HG03139 (cell line): Measurements from ENCODE around the gene PTPRO.

ENCODE experiments used
- ATAC-seq: cut with Tn5 transposase; IDR thresholded peaks from one replicate; pipeline ENCODE4 v1.9.1; 2021; ENCODE audit not compliant: unreplicated experiment

Gene PTPRO

DNA sequence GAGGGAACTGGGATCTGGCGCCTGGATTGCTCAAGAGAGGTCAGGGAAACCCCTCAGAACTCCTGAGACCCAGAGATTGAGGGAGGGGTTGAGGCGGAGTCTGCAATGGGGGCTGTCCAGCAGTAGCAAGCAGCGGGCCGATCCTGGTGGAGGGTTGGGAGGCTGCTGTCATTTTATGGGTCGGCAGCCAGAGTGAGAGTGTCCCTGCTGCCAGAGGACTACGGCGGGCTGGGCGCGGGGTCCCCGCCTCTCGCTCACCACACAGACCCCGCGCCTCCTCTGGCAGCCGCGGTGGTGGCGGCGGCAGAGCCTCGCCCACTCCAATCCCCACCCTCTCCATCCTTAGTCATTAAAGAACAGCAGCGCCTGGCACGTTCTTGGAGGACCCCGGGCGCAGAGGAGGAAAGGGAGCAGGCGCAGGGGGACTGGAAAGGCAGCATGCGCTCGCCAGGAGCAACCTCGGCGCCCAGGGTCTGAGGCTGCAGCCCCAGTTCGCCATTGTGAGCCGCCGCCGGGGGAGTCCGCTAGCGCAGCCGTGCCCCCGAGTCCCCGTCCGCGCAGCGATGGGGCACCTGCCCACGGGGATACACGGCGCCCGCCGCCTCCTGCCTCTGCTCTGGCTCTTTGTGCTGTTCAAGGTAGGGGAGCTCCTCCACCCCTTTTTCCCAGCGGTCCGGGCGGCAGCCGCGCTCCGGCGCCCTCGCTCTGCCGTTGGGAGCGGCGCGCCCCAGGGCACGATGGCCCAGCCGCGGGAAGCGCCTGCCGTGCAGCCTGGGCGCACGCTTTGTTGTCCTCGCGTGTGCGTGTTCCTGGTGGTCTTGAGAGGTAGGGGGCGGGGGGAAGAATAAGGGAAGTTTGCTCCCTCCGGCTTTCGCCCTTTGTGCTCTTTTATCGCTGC is at the start of gene PTPRO:
Gene PTPRO (plus strand): TSS at position 345 of the 898 bp plus-strand sequence.
- no peak for ATAC-seq

DNA sequence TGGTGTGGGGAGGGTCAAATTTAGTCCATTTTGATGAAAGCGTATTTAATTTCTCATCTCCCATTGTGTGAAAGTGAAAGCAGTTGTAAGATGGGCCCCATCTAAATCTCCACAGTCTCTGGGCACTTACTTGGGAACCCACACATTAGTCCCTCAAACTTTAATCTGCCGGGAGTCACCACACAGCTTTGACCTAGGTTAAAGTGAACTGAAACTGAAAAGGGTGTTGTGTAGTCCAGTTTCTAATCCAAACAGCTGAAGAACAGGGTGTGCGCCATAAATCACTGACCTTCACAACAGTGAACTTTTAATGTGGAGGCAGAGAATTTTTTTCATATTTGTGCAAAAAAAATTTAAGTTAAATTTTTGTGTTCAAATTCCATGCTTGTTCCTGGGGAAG is 48.4 kb upstream of the PTPRO start:
- no peak for ATAC-seq

DNA sequence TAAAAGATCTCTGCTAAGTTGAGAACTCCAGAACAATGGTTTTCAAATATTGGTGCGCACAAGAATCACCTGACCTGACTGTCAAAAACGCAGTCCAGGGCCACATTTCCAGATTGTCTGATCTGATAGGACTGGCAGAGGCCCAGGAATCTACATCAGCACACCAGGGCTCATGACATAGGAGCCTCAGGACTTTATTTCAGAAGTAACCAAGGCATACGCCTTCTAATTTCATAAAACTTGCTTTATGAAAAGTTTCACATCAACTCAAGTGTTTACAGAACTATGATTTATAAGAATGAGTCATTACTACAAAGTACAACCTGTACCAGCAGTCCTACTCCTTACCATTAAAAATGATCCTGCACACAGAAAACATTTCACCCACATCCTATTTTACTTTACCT is 47.7 kb upstream of the PTPRO start:
- ATAC-seq: no peak

DNA sequence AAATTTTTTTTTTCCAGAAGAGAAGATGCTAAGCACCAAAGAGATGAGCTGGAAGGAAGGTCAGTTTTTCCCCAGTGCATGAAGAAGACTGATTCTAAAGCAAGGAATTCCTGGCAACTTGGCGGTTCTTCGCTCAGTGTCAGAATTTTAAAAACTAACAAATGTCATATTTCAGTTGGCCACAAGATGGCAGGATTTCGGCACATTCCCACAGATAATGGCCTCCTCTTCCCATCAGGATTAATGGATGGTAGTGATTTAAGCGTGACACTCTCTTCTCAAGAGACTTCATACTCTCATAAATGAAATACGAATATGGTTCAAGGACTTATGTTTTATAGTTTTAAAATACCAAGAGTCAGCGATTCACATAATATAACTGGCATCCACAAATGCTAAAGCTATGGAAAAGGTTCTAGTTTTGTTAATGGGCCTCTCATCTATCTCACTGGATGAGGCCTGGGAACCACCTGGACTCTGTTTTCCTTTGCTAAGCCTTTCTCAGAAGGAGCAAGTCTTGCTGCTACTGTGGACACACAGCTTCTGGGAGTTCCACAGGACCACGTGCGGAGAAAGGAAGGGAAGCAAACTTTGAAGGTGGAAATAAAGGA is 46.1 kb upstream of the PTPRO start:
- no peak for ATAC-seq

DNA sequence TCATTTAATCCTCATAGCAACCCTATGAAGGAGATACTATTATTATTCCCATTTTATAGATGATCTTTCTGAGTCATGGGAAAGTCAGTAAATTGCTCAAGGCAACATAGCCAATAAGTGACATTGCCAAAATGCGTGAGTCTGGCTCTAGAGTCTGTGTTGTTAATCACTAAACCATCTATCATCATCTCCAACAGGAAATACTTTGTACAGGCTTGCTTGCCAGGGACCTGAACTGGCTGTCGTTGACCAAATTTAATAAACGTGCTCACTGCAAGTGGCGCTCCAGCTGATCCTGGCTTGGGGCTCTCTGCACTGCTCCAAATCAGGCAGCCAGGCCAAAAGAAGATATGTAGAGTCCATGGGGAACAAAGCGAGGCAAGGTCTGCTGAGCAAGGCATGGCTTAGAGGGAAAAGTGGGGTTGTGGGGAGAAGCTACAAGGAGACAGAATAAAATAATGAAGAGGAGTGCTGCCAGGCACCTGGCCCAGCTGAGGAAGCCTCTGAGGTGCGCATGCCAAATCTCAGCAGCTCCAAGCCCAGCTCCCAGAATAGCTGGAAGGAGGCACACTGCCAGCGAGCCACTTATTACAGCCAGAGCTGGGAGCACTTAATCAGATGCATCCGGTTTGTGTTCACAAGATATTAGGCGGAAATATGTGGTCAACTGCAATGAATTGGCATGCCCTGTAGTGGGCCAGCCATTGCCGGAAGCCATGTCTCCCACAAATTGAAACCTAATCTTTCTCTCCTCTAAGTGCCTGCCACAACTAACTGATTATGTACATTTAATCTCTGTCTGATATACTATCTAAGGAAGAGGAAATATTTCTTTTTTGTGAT is 43.3 kb upstream of the PTPRO start:
- ATAC-seq: peak; percentile 85

DNA sequence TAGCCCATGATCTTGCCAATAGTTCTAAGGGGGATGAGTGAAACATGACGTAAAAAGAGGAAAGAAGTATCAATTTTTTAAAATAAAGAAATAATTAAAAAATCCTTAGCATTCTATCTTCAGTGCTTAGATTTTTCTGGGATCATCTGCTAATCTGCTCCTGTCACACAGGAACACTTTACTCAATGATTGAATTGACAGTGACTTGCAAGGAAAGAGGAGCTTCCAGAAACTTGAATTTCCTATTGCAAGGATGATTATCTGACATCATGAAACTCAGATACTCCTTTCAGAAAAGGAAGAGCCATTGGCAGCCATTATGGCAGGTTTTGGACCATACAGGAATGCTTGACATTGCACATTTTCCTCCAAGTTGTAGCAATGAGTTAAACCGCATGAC is 41.4 kb upstream of the PTPRO start:
- ATAC-seq: no peak

DNA sequence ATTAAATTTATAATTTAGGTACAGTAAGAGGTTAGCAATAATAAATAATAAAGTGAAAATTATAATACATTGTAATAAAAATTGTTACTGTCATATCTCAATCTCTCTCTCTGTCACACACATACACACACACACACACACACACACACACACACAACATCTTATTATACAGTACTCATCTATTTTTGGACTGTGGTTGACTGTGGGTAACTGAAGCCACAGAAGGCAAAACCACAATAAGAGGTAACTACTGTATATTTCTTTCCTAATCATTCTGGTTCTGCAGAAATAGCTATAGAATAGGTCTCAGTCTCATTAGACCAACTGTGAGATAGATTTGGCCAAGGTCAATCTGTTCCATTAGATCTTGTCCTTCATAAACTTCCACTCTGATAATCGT is 33.1 kb upstream of the PTPRO start:
- no peak for ATAC-seq

DNA sequence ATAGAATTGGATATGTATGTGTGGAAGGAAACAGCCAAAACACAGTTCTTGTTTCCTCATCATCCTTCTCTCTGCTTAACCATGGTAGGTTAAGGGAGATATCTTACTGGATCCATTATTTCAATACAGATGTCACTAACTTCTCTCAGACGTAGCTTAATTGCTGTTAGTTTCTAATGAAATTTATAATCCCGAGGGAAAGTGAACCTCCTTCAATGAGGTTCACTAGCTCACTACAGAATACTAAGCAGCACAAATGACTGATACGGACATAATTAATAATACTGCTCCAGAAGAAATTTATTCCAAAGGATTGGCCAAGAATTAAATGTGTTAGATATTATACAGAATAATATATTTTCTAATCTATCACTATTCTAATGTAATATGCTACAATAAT is 28.6 kb upstream of the PTPRO start:
- no peak for ATAC-seq

DNA sequence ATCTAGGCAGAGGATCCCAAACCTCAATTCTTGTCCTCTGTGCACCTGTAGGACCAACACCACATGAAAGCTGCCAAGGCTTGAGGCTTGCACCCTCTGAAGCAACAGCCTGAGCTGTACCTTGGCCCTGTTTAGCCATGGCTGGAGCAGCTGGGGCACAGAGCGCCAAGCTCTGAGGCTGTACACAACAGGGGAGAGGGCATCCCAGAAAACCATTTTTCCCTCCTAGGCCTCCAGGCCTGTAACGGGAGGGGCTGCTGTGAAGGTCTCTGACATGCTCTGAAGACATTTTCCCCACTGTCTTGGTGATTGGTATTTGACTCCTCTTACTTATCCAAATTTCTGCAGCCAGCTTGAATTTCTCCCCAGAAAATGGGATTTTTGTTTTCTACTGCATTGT is 22.4 kb upstream of the PTPRO start:
- no peak for ATAC-seq

DNA sequence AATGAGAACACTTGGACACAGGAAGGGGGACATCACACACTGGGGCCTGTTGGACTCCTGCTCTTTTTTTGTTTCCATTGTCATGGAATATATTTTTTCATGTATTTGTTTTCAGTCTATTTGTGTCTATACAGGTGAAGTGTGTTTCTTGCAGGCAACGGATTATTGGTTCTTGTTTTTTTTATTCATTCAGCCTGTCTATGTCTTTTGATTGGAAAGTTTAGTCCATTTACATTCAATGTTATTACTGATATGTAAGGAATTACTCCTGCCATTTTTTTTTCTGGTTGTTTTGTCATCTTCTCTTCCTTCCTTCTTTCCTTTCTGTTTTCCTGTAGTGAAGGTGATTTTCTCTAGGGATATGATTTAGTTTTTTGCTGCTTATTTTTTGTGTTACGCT is 18.0 kb upstream of the PTPRO start:
- ATAC-seq: no peak

DNA sequence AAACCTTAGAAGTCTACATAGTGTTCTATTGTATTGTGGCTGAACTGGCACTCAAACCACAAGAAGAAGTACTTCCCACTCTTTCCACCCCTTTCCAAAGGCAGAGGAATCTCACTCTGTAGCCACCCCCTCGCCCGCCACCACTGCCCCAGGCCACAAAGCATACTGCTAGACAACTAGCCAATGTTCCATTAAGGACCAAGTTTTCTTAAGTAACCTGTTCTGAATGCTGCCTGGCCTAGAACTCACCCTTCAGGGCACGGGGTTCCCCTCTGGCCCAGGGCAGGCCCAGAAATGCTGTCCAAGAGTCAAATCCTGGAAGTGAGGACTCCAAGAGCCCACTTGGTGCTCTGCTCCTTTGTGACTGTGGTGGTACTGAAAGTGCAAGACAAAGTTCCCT is 15.7 kb upstream of the PTPRO start:
- ATAC-seq: no peak

DNA sequence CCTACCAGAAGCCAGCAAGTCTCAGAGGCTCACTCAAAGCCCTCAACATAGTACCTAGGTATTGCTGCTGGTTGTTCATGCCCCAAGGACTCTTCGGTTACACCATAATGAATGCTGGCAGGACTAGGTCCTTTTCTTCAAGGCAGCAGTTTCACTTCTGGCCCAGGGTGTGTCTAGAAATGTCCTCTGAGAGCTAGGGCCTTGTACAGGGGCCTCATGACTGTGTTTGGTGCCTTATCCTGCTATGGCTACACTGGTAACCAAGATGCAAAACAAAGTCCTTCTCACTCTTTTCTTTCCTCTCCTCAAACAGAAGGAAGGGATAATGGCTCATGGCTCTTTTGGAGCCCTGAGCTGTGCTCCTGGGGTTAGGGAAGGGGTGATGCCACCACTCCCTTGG is 15.2 kb upstream of the PTPRO start:
- ATAC-seq: no peak

DNA sequence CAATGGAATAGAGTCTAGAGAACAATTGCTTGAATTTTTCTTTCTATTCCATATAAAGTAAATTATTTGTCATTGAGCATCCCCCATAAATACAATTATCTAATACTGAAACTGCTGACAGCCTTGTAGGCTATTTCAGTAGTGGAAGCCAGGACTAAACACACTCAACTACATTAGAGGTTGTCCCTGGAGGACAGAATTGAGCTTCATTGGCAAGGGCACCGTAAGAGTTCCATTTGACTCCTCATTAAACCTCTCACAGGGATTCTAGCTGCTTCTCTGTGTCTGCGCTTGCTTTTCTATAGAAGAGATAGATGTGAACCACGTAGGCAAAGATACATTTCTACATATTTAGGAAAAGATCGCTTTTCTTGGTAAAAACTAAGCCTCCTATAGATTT is 3.5 kb upstream of the PTPRO start:
- no peak for ATAC-seq

DNA sequence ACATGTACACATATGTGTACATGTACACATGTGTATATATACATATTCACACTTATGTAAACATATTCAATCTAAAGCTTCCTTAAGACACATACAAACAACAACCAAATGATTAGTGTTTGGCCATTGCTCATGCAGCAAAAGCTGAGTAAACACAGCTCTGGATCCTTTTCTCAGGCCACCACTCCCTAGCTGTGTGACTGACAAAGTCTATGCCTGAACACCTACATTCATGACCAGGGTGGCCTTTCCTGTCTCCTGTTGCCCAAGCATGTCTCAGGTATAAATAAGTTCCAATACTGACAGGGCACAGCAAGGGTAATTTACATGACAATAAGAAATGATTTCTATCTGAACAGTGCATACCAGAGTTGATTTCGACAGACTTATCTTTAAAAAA is 1.4 kb upstream of the PTPRO start:
- ATAC-seq: no peak

DNA sequence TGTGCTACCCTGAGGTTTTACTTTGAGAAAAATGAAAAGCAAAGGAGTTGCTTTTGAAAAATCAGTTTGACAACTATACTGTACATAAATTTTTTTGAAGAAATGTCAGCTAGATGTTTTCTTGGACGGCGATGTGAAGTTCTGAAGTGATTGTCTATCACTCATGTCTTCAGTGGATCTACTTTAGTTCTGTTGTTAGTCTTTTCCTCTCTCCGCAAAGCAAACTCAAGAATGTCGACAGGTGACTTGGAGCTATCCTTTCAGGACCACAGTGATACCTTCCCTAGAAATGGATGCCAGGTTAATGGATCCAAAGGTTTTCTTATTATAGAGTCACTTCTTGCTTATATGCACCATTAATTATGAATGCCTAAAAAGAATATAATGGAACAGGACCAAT is 1.2 kb downstream of the PTPRO start:
- ATAC-seq: no peak

DNA sequence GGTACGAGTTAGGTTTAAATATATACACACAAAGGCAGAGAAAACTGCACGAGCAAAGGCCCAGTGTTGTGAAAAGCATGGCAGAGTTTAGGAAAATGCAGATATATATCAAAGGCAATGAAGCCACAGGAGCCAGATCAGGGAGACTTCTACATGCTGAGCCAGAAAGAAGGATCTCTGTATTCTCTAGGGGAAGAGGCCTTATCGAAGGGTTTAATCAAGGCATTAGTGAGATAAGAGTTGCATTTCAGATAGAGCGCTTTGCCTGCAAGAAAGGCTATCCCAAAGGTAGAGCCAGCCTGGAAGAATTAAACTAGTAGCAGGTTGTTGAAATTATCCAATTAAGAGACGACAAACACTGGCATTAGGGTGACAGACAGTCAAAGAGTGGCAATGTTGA is 7.6 kb downstream of the PTPRO start:
- ATAC-seq: no peak

DNA sequence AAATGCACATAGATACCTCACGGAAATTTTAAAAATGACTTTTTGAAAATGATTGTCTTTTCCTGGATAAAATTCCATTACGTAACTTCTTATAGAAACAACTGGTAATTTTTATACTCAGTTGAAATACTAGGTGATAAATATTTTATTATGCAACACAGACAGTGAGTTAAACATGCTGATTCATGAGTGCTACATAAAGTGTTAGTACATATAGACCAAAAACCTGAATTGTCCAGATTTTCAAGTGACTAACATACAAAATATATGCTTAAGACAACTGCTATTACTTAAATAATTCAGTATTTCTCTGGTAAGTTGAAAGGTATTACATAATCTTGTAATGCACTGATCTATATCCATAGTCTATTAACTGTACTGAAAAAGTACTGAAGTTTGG is 11.9 kb downstream of the PTPRO start:
- no peak for ATAC-seq

DNA sequence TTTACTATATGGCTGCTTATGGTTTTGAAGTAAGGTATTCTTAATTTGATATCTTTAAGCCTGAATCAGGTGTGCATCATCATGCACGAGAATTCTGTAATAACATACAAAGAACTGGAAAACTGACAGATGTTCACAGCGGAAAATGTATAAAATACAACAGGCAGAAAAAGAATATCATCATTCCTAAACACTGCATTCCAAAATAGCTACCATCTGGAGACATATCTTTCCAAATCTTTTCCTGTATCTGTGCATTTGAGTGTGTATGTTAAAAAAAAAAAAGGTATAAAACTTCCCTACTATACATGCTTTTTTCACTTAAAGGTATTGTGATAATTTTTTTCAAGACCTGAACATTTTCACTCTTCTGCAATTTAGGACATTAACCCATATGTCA is 13.7 kb downstream of the PTPRO start:
- no peak for ATAC-seq

DNA sequence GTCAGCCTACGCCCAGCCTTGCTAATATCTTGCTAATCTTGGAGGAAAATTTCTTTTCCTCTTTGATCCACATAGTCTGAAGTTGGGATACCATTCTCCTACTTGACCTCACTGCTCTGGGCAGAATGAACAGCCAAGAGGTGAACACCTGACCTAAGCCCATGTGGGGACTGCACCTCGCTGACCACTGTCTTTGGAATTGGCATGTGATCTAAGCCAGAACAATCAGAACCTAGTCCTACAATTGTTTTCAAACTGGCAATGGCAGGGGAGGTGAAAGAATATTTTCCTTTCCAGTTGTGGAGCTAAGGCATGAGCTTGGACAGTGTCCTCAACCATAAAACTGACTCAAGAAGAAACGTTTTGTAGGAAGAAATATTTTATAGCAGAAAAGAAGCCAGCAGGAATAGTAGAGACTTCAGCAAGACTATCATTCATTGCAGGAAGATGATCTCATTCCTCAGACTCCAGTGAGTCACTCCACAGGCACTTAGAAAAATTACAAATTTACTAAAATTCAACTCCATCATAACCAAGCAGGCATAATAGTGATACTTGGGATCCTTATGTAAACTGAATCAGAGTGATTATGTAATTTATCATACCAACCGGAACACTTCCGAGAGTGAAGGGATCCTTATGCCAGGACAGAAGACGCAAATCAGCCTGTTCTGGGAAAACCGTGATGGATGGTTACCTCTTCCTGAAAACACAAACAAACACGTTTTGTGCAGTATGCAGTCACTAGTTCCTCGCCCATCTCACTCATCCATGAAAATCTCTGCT is 14.7 kb downstream of the PTPRO start:
- ATAC-seq: no peak

DNA sequence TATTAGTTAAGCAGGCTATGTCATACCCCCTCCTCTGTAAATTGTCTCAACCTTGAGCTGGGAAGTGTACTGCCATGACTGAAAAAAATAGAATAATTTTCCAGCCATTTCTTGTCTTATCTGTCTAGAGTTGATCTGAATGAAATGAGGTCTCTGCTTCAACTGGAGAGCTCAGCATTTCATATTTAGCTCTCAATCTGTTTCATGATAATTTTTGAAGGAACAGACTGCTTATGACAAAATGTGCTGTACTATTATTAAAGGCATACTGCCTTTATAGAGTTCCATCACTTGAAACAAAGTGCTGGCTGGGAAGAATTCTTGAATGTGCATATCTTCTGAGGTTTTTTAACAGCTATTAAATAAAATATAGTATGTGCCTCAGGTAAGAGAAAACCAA is 19.1 kb downstream of the PTPRO start:
- no peak for ATAC-seq

DNA sequence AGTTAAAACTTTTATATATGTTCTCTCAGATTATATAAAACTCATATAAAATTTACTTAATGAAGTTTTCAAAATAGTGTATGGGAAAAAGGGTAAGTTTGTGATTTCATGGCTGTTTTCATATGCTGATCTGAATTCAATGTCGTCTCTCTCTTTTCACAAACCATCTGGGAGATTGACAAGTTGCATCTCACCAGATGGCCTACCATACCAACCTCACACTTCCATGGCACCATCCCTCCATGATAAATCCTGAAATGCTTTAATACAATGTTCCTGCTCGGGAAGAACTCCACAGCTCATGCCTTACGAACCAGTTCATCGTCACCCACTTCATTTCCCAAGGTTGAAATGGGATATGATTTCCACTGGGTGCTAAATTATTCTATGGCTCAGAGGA is 22.3 kb downstream of the PTPRO start:
- no peak for ATAC-seq
